CD4-positive, alpha-beta T cell treated with Interleukin-6 for 4 hours (primary cell): Measurements from ENCODE around the gene OSCAR.

Experiments used
- DNase-seq: peaks from one replicate; pipeline ENCODE4 v3.0.0-alpha.2; 2020; ENCODE audit warnings: mixed read lengths

The OSCAR gene, protein sequence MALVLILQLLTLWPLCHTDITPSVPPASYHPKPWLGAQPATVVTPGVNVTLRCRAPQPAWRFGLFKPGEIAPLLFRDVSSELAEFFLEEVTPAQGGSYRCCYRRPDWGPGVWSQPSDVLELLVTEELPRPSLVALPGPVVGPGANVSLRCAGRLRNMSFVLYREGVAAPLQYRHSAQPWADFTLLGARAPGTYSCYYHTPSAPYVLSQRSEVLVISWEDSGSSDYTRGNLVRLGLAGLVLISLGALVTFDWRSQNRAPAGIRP

DNA sequence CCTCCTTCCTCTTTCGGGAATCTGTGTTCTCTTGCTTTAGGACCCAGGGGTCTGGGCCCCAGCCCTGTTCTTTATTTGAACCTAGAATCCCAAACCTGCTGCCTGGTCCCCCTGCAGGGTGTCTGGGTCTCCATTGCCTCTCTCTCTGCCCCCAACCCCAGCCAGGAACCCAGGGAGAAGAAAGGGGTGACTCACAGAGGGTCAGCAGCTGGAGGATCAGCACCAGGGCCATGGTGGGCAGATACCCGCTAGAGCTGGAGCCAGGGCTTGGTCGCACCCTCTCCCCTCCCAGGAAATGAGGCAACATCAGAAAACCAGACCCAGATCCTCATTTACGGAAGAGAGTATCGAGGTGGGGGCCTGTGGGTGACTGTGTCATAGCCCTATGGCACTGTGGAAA is at the start of gene OSCAR:
OSCAR (minus strand) TSS at position 243 of the 400 bp plus-strand sequence; CDS start at position 232, 11 bp downstream.
- DNase-seq: no peak

DNA sequence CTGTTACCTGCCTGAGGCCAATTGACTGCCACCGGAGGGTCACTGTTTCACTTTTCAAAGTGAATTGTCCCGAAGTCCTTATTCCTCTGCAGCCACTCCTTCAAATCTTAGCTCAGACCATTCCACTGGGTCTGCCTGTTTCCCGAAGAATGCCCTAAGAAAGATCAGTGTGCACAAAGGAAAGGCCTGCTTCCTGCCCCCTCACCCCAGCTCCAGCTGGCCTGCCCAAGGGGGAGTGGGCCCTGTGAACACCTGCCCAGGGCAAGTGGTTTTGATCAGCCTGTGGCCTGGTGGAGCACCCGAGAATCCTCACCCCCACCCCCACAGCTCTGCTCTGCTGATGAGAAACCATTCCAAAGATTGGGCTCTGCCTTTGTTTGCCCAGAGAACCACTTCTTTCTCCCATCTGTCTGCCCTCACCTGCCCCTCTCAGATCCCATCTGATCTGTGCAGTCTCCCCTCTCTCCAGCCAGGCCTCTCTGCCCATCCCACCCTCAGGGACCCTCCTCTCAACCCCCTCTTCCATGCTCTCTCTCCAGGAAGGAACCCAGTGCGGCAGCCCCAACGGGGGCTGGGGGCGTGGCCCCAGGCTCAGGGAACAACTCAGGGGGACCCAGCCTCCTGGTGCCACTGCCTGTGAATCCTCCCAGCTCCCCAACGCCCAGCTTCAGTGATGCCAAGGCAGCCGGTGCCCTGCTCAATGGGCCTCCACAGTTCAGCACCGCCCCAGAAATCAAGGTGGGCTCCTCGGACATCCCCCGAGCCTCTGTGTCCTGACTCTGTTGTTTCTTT is 48.6 kb upstream of the OSCAR start:
- no peak for DNase-seq

DNA sequence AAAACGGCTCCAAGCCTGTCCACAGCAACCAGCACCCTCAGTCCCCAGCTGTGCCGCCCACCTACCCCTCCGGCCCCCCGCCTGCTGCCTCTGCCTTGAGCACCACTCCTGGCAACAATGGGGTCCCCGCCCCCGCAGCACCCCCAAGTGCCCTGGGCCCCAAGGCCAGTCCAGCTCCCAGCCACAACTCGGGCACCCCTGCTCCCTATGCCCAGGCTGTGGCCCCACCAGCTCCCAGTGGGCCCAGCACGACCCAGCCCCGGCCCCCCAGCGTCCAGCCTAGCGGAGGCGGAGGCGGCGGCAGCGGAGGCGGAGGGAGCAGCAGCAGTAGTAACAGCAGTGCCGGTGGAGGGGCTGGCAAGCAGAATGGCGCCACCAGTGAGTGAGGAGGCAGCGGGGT is 47.6 kb upstream of the OSCAR start:
- no peak for DNase-seq

DNA sequence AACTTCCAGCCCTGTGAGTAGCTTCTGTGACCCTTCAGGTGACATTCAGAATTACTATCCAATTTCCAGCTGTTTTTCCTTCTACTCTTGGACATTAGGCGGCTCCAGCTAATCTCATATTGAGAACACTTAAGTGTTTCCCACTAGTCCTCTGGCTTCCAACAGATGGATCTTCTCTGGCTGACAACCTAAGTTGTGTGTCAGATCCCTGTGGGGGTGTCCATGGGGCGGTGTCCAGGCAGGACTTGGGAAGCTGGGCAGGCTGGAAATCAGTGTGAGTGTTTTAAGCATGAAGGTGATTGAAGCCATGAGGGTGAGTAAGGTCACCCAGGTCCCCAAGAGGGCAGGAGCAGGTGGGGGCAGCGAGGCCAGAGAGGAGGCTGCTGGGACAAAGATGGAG is 47.1 kb upstream of the OSCAR start:
- no peak for DNase-seq

DNA sequence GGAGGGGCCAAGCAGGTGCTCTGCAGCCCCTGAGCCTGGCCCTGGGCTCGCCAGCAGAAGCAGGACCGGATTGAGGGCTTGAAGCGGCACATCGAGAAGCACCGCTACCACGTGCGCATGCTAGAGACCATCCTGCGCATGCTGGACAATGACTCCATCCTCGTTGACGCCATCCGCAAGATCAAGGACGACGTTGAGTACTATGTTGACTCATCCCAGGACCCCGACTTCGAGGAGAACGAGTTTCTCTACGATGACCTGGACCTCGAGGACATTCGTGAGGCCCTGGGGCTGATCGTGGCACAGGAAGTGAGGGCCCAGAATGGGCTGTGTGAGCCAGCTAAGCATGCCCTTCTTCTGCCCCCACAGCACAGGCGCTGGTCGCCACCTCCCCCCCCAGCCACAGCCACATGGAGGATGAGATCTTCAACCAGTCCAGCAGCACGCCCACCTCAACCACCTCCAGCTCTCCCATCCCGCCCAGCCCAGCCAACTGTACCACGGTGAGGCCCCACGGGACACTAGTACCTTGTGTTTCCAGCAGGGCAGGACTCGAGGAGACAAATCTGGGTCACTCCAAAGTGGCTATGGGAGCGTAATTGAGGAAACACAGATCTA is 45.0 kb upstream of the OSCAR start:
- no peak for DNase-seq

DNA sequence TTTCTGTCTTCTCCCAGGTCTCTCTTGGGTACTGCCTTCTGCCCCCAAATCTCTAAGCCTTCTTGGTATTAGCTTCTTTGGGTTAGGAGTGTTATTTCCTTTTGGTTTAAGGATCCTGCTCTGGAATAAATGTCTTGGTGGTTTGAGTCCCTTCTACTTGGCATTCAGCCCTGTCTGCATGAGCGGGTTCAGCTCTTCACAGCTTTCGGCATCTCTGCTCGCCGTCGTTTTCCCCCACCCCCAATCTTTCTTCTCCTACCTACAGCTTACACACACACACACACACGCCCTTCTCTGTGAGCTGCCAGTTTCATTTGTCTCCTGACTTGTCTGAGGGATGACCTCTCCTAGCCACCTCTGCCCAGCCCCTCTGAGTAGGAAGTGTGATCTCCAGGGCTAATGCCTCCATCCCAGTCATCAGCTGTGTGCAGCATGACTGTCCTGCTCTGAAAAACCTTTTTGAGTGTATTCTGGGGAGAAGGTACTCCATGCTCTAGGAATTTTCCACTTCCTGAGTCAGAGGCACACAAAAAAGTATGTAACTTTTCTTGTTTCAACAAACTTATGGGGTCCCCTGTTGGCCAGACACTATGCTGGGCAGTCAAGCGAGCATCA is 41.7 kb upstream of the OSCAR start:
- no peak for DNase-seq

DNA sequence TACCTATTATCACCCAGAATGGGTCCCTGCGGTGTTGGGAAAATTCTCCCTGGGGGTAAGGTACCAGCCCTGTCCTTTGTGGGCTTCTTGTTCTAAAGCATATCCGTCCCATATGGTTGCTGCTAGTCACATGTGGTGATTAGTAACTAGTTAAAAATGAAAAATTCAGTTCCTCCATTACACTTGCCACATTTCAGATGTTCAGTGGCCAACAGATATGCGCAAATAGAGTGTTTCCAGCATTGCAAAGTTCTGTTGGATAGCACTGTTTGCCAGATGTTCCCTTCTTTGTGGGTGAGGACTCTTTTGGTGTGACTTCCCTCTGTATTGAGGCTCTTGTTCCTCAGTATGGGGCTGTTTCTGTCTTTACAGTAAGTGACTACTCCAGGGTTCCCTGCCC is 40.8 kb upstream of the OSCAR start:
- no peak for DNase-seq

DNA sequence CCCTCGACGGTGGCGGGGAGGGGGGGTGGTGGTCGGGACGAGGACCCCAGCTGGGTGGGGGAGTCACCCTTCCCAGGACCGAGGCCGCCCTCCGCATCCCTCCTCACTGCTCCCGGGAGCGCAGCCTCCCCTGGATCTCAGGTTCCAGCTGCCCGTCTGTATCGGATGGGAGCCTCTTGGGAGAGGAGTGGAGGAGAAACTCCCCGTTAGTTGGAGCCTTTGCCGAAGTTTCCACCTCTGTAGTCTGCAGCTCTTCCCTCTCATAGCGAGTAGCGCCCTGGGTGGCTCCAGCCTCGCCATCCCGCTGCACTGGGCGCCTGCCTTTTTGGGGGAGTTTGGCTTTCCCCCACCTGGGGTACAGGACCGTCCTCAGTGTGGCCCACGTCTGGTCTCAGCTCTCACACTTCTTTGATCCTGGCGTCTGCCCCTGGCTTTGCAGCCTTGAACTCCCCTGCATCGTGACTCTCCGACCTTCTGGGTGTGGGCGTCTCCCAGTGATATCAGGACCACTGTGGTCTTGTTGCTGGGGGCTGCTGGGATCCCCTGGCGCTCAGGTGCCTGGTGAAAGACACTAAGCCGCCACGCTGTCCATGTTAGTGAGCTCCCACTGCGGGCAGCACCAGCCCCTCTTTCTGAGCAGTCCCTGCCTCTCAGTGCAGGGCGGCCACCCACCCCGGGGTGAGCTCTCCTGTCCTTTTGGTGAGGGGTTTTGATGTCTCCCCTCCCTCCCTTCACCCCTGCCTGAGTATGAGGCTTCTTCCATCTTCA is 38.1 kb upstream of the OSCAR start:
- no peak for DNase-seq

DNA sequence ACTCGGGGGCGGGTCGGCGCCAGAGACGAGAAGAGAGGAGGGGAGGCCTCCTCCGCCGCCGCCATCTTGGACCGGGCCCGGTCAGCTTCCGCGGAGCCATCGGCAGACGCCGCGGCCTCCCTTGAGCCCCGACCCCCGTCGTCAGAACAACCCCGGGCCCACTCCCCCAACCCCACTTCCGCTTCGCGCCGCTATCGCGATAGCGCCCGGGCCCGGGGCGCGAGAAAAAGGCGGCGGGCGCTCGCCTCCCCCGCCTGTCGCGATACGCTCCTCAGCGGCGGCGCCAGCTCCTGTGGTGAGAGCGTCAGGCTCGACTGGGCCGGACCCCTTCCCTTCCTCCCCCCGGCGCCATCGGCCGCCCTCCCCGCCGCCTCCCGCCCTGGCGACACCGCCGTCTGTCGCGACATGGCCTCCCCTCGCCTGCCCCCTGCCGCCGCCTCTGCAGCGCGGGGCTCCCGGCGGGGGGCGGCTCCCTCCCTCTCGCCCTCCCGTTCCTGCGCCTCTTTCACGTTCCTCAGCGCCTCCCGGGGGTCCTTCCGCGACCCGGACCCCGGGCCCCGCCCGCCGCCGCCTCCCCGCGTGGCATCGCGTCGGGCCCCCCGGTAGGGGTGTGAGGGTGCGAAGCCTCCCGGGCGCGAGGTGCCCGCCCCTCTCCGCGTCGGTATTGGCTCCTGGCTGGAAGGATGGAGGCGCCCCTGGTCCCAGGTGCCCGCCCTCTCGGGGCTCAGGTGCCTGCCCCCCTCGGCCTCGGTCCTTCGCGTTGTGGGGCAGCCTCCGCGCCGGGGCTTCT is 37.3 kb upstream of the OSCAR start, which contains the start of gene CNOT3:
CNOT3 (plus strand) TSS at position 64 of the 790 bp plus-strand sequence. CDS start 5,217 bp downstream, outside the sequence.
- DNase-seq: peak; percentile 38

DNA sequence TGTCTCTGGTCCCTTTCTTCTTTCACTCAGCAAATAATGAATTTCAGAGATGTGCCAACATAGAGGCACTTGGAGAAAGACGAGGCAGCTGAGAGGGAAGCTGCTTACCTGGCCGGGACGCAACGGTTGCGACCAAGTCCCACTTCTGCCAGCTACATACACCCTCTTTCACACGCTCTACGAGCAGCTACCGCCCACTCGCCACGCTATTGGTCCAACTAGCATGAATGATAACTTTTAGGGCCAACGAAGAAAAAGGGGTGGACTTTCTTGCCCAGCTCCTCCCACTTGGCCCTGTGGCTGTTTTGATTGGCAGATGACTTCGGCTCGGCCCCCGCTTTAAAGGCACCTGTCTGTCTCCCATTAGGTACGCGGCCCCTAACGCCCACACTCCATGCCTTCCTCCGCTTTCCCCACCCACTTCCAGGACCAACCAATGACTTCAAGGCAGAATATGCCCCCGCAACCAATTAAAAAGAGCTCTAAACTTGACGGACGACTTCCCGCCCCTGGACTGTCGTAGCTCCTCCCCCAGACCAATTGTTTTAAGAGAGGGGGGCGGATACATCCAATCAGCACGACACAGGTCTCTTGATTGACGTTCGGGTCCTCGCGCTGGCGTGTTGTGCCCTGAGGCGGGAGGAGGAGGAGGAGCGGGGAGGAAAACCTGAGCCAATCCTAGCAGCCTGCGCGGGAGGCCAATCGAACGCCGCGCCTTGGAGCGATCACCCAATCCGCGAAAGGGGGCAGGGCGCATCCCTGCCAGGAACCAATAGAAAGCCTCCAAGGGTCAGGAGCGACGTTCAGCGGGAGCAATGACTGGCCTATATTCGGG is 36.5 kb upstream of the OSCAR start:
- peak; percentile 99 for DNase-seq

DNA sequence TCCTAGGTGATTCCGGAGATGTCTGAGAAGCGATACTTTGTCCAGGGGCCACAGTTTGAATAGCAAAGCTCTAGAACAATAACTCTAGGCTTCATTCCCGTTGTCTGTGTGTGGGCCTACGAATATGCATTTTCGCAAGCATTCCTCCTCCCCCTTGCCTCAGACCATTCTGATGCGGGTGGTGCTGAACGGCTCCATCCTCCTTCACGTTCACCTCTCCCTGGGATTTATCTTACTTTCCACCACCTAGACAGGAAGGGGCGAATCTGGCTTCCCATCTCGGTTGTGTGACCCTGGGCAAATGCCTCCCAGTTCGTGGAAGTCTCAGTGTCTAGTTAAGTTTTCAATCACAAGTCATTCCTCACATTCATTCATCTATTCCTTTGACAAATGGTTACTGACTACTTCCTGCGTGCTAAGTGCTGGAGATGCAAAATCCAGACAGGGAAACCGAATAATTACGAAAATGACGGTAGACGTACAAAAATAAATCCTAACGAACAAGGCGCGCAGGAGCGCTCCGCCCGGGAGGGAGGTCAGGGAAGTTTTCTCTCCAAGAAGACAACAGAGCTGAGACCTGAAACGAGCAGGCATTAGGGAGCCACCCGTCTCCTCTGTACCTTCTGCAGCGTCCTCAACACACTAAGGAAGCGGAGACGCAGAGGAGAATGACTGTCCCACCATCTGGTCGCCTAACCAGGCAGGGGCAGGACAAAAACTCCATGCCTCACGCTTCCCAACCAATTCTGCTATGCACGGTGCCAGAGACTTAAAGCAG is 35.7 kb upstream of the OSCAR start:
- DNase-seq: no peak

DNA sequence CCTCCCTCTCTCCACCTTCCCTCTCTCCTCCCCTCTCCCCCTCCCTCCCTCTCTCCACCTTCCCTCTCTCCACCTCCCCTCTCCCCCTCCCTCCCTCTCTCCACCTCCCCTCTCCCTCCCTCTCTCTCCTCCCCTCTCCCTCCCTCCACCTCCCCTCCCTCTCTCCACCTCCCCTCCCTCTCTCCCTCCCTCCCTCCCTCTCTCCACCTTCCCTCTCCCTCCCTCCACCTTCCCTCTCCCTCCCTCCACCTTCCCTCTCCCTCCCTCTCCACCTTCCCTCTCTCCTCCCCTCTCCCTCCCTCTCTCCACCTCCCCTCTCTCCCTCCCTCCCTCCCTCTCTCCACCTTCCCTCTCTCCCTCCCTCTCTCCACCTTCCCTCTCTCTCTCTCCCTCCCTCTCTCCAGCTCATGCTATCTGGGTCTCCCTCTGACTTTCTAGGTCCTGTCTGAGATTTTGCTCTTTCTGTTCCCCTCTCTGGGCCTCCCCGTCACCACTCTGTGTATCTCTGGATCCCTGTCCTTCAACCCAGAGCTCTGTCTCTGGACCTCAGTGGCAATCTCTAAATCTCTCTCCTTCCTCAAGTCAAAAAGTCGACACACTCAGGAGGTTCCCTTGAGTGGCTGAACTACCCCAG is 33.5 kb upstream of the OSCAR start:
- DNase-seq: no peak

DNA sequence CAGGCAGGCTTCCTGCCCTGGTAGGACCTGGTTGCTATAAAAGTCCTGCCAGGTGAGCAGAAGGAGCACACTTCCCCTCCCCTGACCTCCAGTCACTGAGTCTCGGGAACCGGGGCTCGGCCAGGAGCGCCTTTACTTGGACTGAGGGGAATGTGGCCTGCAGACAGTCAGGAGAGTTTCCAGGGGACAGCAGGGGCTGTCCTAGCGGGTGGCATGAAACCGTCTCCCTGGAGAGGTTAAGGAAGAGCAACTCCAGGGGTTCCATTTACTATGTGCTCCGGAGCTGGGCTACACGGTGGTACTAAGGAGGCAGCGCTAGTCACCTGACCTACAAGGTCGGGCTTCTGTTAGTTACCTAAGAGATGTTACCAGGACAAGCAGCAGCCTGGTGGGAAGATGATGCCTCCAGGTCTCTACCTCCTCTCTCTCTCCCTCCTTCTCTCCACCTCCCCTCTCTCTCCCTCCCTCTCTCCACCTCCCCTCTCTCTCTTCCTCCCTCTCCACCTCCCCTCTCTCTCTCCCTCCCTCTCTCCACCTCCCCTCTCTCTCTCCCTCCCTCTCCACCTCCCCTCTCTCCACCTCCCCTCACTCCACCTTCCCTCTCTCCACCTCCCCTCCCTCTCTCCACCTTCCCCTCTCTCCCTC is 32.8 kb upstream of the OSCAR start:
- DNase-seq: peak; percentile 22

DNA sequence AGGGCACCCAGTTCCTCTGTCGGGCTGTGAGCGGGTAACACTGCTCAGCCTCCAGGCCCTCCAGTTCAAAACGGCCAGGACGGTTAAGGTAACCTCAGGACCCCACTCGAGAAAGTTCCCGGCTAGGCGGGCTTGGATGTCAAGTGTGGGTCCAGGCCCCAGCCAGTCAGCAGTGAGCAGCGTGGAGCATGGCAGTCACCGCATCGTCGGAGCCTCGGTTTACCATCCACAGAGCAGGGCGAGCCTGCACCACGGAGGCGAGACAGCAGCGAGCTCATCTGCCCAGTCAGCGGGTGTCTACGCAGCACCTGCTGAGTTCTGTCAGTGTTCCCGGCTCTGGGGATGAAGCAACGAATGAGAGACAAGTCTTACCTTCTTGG is 29.0 kb upstream of the OSCAR start:
- no peak for DNase-seq

DNA sequence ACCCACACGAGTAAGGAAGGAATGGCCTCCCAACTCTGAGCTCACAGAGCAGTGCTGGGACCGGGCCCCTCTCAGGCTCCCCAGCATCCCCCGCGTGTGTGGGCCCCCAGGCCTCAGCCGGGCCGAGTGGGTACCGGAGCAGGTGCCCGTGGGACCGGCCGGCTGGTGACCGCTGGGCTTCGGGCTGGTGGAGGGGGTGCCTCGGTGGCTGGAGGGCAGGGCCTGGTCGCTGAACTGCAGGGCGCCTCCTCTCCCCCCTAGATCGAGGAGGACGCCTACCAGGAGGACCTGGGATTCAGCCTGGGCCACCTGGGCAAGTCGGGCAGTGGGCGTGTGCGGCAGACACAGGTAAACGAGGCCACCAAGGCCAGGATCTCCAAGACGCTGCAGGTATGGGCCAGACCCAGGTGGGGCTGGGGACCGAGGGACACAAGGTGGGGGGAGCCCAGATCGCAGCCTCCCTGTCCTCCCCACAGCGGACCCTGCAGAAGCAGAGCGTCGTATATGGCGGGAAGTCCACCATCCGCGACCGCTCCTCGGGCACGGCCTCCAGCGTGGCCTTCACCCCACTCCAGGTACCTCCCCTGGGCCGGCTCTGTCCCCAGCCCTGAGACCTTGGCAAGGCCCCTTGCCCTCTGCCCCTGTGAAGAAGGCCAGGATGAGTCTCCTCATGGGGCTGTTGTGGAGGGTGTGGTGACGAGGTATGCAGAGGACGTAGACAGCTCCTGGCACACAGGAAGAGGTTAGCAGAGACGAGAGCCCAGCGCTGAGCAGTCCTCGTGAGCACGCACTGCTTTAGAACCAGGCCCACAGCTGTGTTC is 28.4 kb upstream of the OSCAR start:
- DNase-seq: no peak

DNA sequence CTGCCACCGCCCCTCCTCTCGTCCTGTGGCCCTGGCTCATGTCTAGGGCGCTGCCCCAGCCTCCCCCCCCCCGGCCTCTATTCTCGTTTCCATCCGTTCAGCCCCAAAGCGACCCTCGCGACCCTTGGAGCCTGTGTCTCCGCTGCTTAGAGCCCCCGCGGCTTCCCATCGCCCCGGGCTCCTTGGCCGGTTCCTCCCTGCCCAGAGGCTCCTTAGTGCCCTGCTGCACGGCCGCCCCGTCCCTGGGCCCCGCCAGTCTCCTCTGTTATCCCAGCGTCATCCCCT is 27.8 kb upstream of the OSCAR start:
- no peak for DNase-seq

DNA sequence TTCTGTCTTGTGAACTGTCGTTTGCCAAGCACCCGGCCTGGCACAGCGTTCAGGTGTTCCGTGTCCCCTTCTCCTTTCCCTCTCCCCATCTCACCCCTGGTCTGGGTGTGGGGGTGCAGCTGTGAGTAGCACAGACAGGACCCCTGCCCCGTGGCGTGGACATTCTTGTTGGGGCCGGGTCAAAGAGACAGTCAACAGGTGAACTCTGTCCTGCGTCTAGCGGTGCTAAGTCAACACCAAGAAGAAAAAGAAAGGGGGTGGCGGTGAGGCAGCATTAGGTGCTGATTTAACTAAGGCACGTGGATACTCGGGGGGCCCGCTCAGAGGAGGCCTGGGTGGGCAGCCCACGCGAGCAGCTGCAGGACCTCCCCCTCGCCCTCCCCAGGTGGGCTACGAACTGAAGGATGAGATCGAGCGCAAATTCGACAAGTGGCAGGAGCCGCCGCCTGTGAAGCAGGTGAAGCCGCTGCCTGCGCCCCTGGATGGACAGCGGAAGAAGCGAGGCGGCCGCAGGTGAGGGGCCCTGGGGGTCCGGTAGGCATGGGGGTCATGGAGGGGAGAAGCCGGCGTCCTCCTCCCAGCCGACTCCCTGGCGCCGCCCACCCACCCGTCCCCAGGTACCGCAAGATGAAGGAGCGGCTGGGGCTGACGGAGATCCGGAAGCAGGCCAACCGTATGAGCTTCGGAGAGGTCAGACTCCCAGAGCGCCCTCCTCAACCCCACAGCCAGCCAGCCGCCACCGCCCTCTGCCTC is 27.3 kb upstream of the OSCAR start:
- no peak for DNase-seq

DNA sequence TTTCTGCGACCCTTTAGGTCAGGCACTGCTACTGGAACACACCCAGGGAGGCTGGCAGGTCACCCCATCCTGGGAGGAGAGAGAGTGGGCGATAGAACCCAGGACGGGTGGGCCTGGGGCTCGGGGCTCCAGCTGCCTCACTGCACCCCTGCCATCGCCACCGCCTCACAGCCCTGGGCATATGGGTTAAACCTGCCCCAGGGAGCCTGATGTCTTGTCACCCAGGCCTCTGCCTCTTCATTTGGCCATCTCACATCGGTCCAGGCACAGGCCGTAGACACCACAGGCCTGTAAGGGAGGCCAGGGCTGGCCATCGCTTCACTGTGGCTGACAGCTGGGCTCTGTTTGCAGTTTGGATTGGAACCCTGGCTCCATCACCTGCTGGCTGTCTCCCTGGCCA is 25.1 kb upstream of the OSCAR start:
- no peak for DNase-seq
